ENCODE measurements around the gene B4GALT3.

The B4GALT3 gene

DNA sequence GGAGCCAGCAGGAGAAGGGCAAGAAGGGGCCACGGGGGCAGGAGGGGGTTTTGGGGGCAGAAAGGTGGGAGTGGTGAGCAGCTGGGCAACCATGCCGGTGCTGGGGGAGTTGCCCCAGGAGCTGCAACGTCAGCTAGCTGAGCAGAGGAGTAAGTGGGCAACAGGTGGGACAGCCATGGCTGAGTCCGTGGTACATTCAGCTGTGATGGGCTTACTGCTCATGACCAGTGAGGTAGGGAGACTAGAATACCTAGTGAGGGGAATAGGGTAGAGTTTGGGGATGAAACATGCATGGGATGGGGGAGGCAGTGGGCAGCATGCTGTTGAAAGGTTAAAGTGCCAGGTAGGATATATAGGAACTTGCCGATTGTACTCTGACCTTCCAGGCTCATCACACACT lies 15.7 kb downstream of the B4GALT3 start:
- DNase-seq = no peak

DNA sequence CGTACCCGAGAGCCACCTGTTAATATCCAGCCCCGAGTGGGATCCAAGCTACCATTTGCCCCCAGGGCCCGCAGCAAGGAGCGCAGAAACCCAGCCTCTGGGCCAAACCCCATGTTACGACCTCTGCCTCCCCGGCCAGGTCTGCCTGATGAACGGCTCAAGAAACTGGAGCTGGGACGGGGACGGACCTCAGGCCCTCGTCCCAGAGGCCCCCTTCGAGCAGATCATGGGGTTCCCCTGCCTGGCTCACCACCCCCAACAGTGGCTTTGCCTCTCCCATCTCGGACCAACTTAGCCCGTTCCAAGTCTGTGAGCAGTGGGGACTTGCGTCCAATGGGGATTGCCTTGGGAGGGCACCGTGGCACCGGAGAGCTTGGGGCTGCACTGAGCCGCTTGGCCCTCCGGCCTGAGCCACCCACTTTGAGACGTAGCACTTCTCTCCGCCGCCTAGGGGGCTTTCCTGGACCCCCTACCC lies 16.6 kb downstream of the B4GALT3 start:
- DNase-seq = no peak

GRCh38 chr1:161159913-161160243 lies 17.4 kb downstream of the B4GALT3 start:
- DNase-seq = no peak

GRCh38 chr1:161159087-161159912 lies 18.0 kb downstream of the B4GALT3 start, which contains the start of gene USP21:
USP21 (plus strand) TSS chr1:161159500; CDS start chr1:161160641, 1,141 bp downstream.
- peak; percentile 73 for DNase-seq

- no peak for DNase-seq
These were observed 18.8 kb downstream of the B4GALT3 start for GRCh38 chr1:161158316-161159010.

- no peak for DNase-seq
These were observed 19.4 kb downstream of the B4GALT3 start for GRCh38 chr1:161157867-161158266.

GRCh38 chr1:161153682-161154337 lies 23.5 kb downstream of the B4GALT3 start, which contains the start of gene UFC1:
UFC1 (plus strand) TSS chr1:161153978; CDS start chr1:161153998, 20 bp downstream.
- DNase-seq = peak; percentile 93

DNA sequence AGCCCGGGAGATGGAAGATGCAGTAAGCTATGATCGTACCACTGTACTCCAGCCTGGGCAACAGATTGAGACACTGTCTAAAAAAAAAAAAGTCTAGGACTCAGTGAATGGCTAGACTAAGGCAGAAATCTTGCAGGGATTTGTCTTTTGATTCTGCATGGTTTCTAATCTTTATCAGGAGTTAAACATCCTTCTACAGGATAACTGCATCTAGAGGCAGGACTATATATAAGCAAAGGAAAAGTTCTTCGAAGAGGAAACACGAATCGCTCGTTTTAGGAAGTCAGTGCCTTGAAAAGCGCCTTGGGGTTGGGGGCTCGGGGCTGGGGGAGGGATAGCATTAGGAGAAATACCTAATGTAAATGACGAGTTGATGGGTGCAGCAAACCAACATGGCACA lies 24.1 kb downstream of the B4GALT3 start:
- DNase-seq = no peak

- DNase-seq = no peak
These were observed 31.5 kb downstream of the B4GALT3 start for GRCh38 chr1:161145832-161146231.

DNA sequence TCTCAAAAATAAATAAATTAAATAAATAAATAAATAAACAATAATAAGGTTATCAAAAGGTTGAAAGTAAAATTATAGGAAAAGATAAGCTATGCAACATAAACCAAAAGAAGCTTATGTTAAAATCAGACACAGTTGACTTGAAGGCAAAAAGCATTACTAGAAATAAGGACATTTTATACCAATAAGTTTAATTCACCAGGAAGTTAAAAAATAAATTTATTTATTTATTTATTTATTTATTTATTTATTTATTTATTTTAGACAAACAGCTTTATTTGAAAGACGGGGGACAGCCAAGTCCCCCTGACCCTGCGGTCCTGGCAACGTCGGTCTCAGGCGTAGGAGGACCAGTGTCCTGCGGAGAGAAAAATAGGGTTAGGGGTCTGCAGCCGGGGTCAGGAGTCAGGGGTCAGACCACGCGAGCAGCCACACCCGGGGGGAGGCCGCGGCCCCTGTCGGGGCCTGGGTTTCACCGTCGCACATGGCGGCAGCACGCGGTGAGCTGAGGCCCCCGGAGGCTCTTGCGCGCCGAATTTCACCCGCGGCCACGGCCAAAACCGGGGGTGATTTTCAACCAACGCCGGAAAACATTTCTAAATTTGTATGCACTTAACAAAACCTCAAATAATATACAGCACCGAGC lies 36.4 kb downstream of the B4GALT3 start:
- DNase-seq = no peak

DNA sequence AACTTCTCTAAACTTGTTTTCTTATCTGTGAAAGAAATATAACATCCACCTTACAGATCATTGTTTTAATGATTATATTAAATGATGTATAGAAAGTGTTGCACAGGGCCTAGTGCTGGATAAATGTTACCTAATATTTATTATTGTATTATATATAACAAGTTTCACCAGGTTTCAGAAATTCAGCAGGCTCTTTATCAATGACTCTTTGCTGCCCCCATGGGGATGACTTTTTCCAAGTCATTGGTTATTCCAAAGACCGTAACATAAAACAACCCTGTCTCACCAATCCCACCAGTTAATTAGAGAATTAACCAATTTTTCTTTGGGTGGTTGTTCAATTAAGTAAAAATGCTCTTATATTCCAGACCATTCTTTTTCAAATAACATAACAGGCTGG lies 37.5 kb downstream of the B4GALT3 start:
- DNase-seq = no peak

GRCh38 chr1:161138431-161138830 lies 38.9 kb downstream of the B4GALT3 start:
- no peak for DNase-seq

DNA sequence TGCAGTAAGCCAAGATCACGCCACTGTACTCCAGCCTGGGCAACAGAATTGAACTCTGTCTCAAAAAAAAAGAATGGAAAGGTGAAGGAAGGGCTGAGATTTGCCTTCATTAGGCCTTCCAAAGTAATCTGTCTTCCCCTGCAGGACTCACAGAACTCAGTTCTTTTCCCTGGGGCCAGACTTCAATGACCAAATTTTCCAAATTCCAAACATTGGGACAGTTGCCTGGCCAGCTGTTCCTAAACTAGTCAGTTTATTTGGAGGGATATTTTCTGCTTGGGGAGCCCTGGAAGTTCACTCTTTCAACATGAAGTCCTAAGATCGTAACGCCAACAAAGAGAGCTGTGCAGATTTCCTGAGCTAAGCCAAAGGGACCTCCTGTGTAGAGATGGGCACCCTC lies 39.4 kb downstream of the B4GALT3 start:
- DNase-seq = no peak

- DNase-seq = no peak
These were observed 44.0 kb downstream of the B4GALT3 start for GRCh38 chr1:161133220-161133740.

- DNase-seq = peak; percentile 98
These were observed 44.7 kb downstream of the B4GALT3 start, which contains the start of gene DEDD for GRCh38 chr1:161132410-161133219. DEDD (minus strand) TSS chr1:161132667; CDS start chr1:161124462, 8,205 bp downstream.

DNA sequence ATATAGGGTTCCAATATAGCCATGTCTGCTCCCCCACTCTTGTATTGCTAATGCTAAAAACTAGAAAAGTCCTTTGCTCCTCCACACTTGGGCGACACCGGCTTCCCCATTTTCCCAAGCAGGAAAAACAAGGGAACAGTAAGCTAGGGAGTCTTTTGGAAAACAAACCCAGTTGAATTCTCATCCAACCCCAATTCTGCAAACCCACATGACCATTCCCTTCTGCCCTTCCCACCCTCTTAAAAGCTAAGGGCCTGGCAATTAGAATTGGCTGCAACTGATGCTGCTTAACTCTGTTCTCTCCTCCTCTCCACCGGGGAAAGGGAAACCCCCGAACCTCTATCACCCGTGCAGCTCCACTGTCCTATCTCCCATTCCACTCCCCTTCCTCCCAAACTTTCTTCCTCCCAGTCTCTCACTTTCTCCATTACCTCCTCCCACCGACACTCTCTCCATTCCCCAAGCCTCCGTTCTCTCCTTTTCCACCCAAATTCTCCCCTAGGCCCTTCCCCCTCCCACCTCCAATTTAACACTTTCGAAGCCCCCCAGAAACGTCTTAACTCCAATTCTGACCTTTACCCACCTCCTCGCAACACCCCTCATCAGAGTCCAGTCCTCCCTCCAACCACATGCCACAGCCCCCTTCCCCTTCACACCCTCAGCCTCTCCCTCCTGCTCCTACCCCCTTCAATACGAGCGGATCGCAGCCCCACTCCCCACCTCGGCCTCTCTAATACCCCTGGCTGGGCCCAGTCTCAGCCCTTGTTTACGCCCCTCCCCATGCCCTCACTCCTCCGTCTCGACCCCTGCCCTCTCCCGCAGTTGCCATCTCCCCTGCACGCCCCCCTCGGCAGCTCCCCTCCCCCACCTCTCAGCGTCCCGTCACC lies 45.5 kb downstream of the B4GALT3 start:
- no peak for DNase-seq

DNA sequence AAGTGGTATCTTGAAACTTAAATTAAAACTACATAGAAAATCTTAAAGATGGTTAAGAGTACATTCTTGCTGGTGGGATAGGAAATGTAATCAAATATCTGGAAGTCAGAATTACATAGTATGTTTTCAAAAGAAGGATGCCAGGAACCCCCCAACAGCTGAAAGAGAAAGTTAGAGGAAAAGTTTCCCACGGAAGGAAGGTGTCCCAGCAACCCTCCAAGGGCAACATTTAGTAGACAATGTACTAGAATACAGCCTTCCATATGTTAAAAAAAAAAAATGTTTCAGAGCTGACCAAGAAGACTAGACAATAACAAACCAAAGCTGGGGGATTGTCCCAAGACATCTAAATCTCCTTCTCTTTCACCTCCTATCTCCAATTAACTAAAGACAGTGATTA lies 47.0 kb downstream of the B4GALT3 start:
- no peak for DNase-seq

DNA sequence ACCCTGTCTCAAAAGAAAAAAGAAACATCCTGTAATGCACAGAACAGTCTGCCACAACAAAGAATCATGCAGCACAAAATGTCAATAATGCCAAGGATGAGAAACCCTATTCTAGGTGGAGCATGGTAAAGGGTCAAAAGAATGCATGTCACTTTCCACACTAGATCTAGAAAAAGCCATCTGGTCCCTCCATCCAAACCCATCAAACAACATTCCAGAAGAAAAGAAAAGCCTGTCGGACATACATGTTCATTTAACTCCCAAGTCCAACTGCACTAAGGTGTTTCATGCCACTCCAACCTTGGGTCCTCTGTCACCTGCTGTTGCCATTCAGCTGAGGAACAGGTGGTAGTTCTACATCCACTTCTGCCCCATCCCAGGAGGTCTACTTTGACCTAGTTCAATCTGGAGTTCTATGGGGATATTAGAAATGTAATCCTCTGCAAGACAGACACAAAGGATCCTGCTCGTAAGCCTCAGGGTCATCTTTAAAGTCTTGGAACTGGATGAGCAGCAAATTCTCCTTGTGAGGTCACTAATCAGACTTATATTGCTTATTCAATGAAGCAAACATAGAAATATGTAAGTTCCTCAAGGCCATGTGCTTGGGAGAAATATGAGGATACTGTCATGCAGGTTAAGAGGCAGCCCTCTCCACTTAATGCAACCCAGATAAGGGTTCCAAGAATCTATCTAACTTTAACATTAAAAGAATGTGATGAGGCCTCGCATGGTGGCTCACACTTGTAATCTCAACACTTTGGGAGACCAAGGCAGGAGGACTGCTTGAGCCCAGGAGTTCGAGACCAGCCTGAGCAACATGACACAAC lies 48.5 kb downstream of the B4GALT3 start:
- DNase-seq = no peak

DNA sequence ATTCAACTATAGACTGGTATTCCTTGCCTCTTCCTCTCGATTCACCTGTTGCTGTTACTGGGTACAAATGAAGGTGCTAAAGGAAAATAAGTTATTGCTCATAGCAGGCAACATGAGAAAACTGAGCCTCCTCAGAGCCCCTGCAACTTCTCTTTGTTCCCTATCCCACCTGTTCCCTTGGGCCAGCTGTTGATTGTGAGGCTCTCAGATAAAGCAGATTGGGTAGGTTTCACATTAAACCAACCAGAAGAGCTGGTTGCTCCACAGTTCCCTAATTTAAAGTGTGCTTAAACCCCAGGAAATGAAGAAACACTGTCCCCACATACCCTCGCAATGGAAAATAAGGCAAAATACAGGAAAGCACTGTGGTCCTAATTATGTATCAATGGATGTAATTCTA lies 49.7 kb downstream of the B4GALT3 start:
- no peak for DNase-seq

GRCh38 chr1:161122967-161123366 lies 54.3 kb downstream of the B4GALT3 start:
- DNase-seq = no peak
